DND-41 (cell line): ENCODE data around the gene SCN8A.

ENCODE experiments used
- ATAC-seq: fragments of 200-7000 bp; cut with Tn5 transposase; 3 replicates; pipeline ENCODE4 v1.9.1; 2021; ENCODE audit warnings: low read depth; ENCODE audit not compliant: insufficient read depth
- DNase-seq: peaks from one replicate; pipeline ENCODE4 v3.0.0-alpha.2; 2020
- H2AFZ ChIP-seq: 2 replicates; pipeline ENCODE4 v1.6.0; 2012; ENCODE audit warnings: low read depth, low read length
- H3K27ac ChIP-seq: 2 replicates; pipeline ENCODE4 v1.5.1; 2012; ENCODE audit warnings: low read length, inconsistent platforms
- H3K27me3 ChIP-seq: fragments of 200-600 bp; sonication (generic); 2 replicates; pipeline ENCODE4 v1.6.0; 2012; ENCODE audit warnings: low read length, mild to moderate bottlenecking, inconsistent platforms; ENCODE audit not compliant: insufficient read depth, poor library complexity
- H3K36me3 ChIP-seq: 2 replicates; pipeline ENCODE4 v1.5.1; 2012; ENCODE audit warnings: low read length, inconsistent platforms; ENCODE audit not compliant: insufficient read depth
- H3K4me1 ChIP-seq: 2 replicates; pipeline ENCODE4 v1.5.1; 2012; ENCODE audit warnings: mild to moderate bottlenecking, low read length; ENCODE audit not compliant: insufficient read depth
- H3K4me2 ChIP-seq: 2 replicates; pipeline ENCODE4 v1.6.0; 2012; ENCODE audit warnings: mild to moderate bottlenecking, moderate library complexity, low read length, inconsistent platforms; ENCODE audit not compliant: insufficient read depth
- H3K4me3 ChIP-seq, 2 experiments: fragments of 200-600 bp in 1 of 2; shearing (Covaris generic) in 1 of 2; 2 replicates each; pipeline ENCODE4 v1.5.1; 2012 to 2016; ENCODE audit warnings: inconsistent platforms in 2 of 2, low read length in 2 of 2, mild to moderate bottlenecking in 2 of 2, low read depth in 1 of 2, moderate library complexity in 1 of 2
- H3K79me2 ChIP-seq: 2 replicates; pipeline ENCODE4 v1.6.0; 2012; ENCODE audit warnings: low read length, inconsistent platforms; ENCODE audit not compliant: insufficient read depth
- H3K9ac ChIP-seq: 2 replicates; pipeline ENCODE4 v1.6.0; 2012; ENCODE audit warnings: low read depth, mild to moderate bottlenecking, inconsistent platforms, low read length, moderate library complexity
- H3K9me3 ChIP-seq: 2 replicates; pipeline ENCODE4 v1.5.1; 2012; ENCODE audit warnings: low read length, moderate library complexity, mild to moderate bottlenecking, inconsistent platforms; ENCODE audit not compliant: insufficient read depth, severe bottlenecking
- H4K20me1 ChIP-seq: 2 replicates; pipeline ENCODE4 v1.6.0; 2012; ENCODE audit warnings: low read length; ENCODE audit not compliant: insufficient read depth
- CTCF ChIP-seq: IDR thresholded peaks from 2 replicates; pipeline ENCODE4 v1.5.1; 2012; ENCODE audit warnings: borderline replicate concordance, low read length, moderate library complexity, mild to moderate bottlenecking; ENCODE audit not compliant: poor library complexity, severe bottlenecking; ENCODE audit errors: extremely low read depth
- EZH2 ChIP-seq: IDR thresholded peaks from 3 replicates; pipeline ENCODE4 v1.6.1; 2012; ENCODE audit warnings: borderline replicate concordance, low read depth, mild to moderate bottlenecking, moderate library complexity, low read length, inconsistent platforms; ENCODE audit not compliant: severe bottlenecking

The SCN8A gene

GRCh38 chr12:51589060-51589459 lies 2.0 kb upstream of the SCN8A start:
- Histone ChIP-seq H2AFZ (0 out of 2 replicates have a peak overlapping the region, but pooled peaks have one; percentile 95), H3K9me3 (no peaks in the 10 kb centered on the region), H3K9ac (no peak overlapping the region), H3K4me1 (peaks cover 34% of the 10 kb centered on the region), H3K27ac (no peak overlapping the region), H4K20me1 (peaks cover 11% of the 10 kb centered on the region; the same call in 1 of the 2 replicates), H3K4me3 (no peak overlapping the region), H3K36me3 (no peaks in the 10 kb centered on the region), H3K4me2 (peak overlapping the region; percentile 76), H3K79me2 (peaks cover 18% of the 10 kb centered on the region), H3K27me3 (no peaks in the 10 kb centered on the region)
- no peak for ATAC-seq
- no peak for TF ChIP-seq CTCF
- TF ChIP-seq EZH2 = no peak
- DNase-seq = no peak

GRCh38 chr12:51589557-51590176 lies 1.4 kb upstream of the SCN8A start:
- peak overlapping the region; percentile 76 for H3K4me2 ChIP-seq

GRCh38 chr12:51590347-51591015 lies 552 bp upstream of the SCN8A start:
- peak; percentile 86 for ATAC-seq
- peaks cover 34% of the 10 kb centered on the region for H3K4me1 ChIP-seq
- peak; percentile 91 for DNase-seq
- no peak for TF ChIP-seq EZH2
- TF ChIP-seq CTCF = peak; percentile 77
- no peaks in the 10 kb centered on the region for H3K9me3 ChIP-seq
- peak overlapping the region; percentile 83 for H3K9ac ChIP-seq
- H2AFZ ChIP-seq = peak overlapping the region; percentile 95
- peak overlapping the region; percentile 76 for H3K4me2 ChIP-seq
- peaks cover 11% of the 10 kb centered on the region; the same call in 1 of the 2 replicates for H4K20me1 ChIP-seq
- H3K4me3 ChIP-seq = peak overlapping the region; percentile 46 to 84
- peaks cover 29% of the 10 kb centered on the region for H3K79me2 ChIP-seq
- no peaks in the 10 kb centered on the region for H3K27me3 ChIP-seq
- H3K36me3 ChIP-seq = no peaks in the 10 kb centered on the region
- H3K27ac ChIP-seq = peak overlapping the region; percentile 78

More at GRCh38 chr12:51589557-51590176, 1.4 kb upstream of the SCN8A start:
- H3K27me3 ChIP-seq = no peaks in the 10 kb centered on the region
- ATAC-seq (no peak), DNase-seq (no peak)
- peaks cover 22% of the 10 kb centered on the region for H3K79me2 ChIP-seq
- peak overlapping the region; percentile 83 for H3K9ac ChIP-seq
- H3K9me3 ChIP-seq = no peaks in the 10 kb centered on the region
- H3K4me3 ChIP-seq = peak overlapping the region; percentile 46 to 84; a peak in 3 of 4 replicates
- peak overlapping the region; percentile 95 for H2AFZ ChIP-seq
- H3K36me3 ChIP-seq = no peaks in the 10 kb centered on the region
- peaks cover 11% of the 10 kb centered on the region; the same call in 1 of the 2 replicates for H4K20me1 ChIP-seq
- TF ChIP-seq CTCF = no peak
- no peak for TF ChIP-seq EZH2
- peak overlapping the region; percentile 78 for H3K27ac ChIP-seq
- peaks cover 34% of the 10 kb centered on the region for H3K4me1 ChIP-seq
